WTC11 (cell line): ENCODE data around the gene IGFBP5.

Experiments used
- CBFB ChIP-seq: sonication (generic); formaldehyde crosslinking; IDR thresholded peaks from 2 replicates; pipeline ENCODE4 v1.8.1; 2022; ENCODE audit warnings: mild to moderate bottlenecking, low read depth, missing genetic modification reagents
- CTCF ChIP-seq: fragments of 200-600 bp; IDR thresholded peaks from 2 replicates; pipeline ENCODE4 v1.8.0; 2022; ENCODE audit warnings: antibody characterized with exemption
- JUN ChIP-seq: sonication (generic); formaldehyde crosslinking; IDR thresholded peaks from 2 replicates; pipeline ENCODE4 v1.8.0; 2023; ENCODE audit warnings: mild to moderate bottlenecking, missing genetic modification reagents
- KAT7 ChIP-seq: sonication (generic); formaldehyde crosslinking; IDR thresholded peaks from 2 replicates; pipeline ENCODE4 v1.8.1; 2023; ENCODE audit warnings: missing genetic modification reagents, mild to moderate bottlenecking, borderline replicate concordance
- NFE2L1 ChIP-seq: sonication (generic); formaldehyde crosslinking; IDR thresholded peaks from 2 replicates; pipeline ENCODE4 v1.8.1; 2023; ENCODE audit warnings: missing genetic modification reagents
- NR3C1 ChIP-seq: sonication (generic); formaldehyde crosslinking; conservative IDR thresholded peaks from 2 replicates; pipeline ENCODE4 v1.8.1; 2023; ENCODE audit warnings: low read depth, mild to moderate bottlenecking, missing genetic modification reagents
- RELA ChIP-seq: sonication (generic); formaldehyde crosslinking; IDR thresholded peaks from 2 replicates; pipeline ENCODE4 v1.8.1; 2022; ENCODE audit warnings: missing genetic modification reagents, mild to moderate bottlenecking, borderline replicate concordance
- SP1 ChIP-seq: sonication (generic); formaldehyde crosslinking; conservative IDR thresholded peaks from 2 replicates; pipeline ENCODE4 v1.8.1; 2022; ENCODE audit warnings: missing genetic modification reagents
- TF ChIP-seq, protein P1 (sequence below): sonication (generic); formaldehyde crosslinking; IDR thresholded peaks from 2 replicates; pipeline ENCODE4 v1.8.0; 2023; ENCODE audit warnings: missing genetic modification reagents, mild to moderate bottlenecking, borderline replicate concordance
- TF ChIP-seq, protein P2 (sequence below): sonication (generic); formaldehyde crosslinking; conservative IDR thresholded peaks from 2 replicates; pipeline ENCODE4 v1.8.1; 2022; ENCODE audit warnings: mild to moderate bottlenecking, missing genetic modification reagents

DNA sequence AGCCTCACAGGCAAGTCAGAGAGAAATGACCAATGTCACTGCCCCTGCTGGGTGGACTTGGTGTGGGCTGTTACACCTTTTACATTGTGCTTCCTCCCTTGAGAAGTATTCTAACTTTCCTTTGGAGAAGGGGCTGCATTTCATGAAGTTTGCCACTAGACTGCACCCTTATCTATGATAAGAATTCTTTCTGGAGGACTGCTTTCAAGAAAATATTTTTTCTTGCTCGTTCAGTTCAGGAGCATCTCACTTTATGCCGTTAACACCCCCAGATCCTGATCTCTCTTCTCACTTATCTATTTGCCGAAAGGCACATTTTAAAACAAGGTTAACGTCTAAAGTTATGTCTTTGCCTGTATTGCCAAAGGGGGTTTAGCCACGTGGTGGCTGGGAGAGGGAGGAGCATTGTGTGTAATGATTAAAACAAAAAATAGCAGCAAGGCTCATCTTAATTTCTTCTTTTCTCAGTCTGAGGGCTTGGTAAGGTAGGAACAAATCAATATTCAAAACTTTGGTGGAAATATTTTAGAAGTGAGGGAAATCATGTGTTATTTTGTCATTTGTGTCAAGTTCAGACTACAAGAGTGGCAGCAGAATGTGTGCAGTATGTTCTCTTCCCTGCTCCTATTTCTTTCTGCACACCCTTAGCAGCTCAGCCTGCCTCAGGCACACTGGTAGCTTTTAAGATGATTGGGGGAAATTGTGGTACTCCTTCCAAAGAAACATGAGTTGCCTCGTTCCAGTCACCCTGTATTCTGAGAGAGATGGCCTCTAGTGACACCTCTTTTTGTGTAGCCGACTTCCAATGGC lies 1.6 kb upstream of the IGFBP5 start:
- no peak for TF ChIP-seq CTCF
- TF ChIP-seq, protein P1, sequence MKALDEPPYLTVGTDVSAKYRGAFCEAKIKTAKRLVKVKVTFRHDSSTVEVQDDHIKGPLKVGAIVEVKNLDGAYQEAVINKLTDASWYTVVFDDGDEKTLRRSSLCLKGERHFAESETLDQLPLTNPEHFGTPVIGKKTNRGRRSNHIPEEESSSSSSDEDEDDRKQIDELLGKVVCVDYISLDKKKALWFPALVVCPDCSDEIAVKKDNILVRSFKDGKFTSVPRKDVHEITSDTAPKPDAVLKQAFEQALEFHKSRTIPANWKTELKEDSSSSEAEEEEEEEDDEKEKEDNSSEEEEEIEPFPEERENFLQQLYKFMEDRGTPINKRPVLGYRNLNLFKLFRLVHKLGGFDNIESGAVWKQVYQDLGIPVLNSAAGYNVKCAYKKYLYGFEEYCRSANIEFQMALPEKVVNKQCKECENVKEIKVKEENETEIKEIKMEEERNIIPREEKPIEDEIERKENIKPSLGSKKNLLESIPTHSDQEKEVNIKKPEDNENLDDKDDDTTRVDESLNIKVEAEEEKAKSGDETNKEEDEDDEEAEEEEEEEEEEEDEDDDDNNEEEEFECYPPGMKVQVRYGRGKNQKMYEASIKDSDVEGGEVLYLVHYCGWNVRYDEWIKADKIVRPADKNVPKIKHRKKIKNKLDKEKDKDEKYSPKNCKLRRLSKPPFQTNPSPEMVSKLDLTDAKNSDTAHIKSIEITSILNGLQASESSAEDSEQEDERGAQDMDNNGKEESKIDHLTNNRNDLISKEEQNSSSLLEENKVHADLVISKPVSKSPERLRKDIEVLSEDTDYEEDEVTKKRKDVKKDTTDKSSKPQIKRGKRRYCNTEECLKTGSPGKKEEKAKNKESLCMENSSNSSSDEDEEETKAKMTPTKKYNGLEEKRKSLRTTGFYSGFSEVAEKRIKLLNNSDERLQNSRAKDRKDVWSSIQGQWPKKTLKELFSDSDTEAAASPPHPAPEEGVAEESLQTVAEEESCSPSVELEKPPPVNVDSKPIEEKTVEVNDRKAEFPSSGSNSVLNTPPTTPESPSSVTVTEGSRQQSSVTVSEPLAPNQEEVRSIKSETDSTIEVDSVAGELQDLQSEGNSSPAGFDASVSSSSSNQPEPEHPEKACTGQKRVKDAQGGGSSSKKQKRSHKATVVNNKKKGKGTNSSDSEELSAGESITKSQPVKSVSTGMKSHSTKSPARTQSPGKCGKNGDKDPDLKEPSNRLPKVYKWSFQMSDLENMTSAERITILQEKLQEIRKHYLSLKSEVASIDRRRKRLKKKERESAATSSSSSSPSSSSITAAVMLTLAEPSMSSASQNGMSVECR (CRISPR knock-in tag), result no peak
- no peak for TF ChIP-seq SP1 (CRISPR knock-in tag)
- no peak for TF ChIP-seq KAT7 (CRISPR knock-in tag)
- TF ChIP-seq JUN (CRISPR knock-in tag), result no peak
- no peak for TF ChIP-seq NR3C1 (CRISPR knock-in tag)
- TF ChIP-seq RELA (CRISPR knock-in tag), result no peak
- TF ChIP-seq, protein P2, sequence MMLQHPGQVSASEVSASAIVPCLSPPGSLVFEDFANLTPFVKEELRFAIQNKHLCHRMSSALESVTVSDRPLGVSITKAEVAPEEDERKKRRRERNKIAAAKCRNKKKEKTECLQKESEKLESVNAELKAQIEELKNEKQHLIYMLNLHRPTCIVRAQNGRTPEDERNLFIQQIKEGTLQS (CRISPR knock-in tag), result no peak
- TF ChIP-seq NFE2L1, result no peak
- TF ChIP-seq CBFB (CRISPR knock-in tag), result no peak
